K562 (cell line): ENCODE data around the gene UTP4. TPM values are rescaled to one million over a fixed set of nuclear protein-coding genes. Genes with fewer than 3 reads are reported as not detected.

Experiments
- ATAC-seq: fragments of 200-7000 bp; cut with Tn5 transposase; 3 replicates; pipeline ENCODE4 v1.9.1; 2020; ENCODE audit warnings: moderate library complexity
- BruUV-seq: library from RNA; stranded (reverse); fragments of 400-500 nt; replicated peaks from 2 replicates; lab custom pipeline; 2021; lab: Mats Ljungman, UMichigan
- CTCF ChIA-PET: fragments of 300-600 bp; formaldehyde crosslinking; extraction: SDS; loops from one replicate; lab custom pipeline; 2021; ENCODE audit warnings: low intra/inter-chr PET ratio; lab: Yijun Ruan, JAX
- POLR2A ChIA-PET: fragments of 300-600, 350-650 bp; sonication (Branson Sonifier 250); formaldehyde crosslinking; extraction: SDS; loops from one replicate; lab custom pipeline; 2021; ENCODE audit warnings: antibody characterized with exemption, inconsistent platforms; lab: Yijun Ruan, JAX
- DNase-seq, 4 experiments: peaks; one replicate each; pipeline versions ENCODE4 v3.0.0 to v3.0.0-alpha.2; 2011 to 2018; ENCODE audit warnings: low spot score in 3 of 4, mixed read lengths in 3 of 4; ENCODE audit errors: extremely low read depth in 1 of 4
- FAIRE-seq: peaks from 2 replicates; lab custom pipeline; 2011; peaks lifted over from hg19 to GRCh38; lab: Jason Lieb, UNC
- H2AFZ ChIP-seq: 2 replicates; pipeline ENCODE4 v1.6.0; 2011; ENCODE audit warnings: low read depth, low read length, control low read depth, inconsistent platforms
- H3K27ac ChIP-seq: fragments of 200-600 bp; 3 replicates; pipeline ENCODE4 v1.8.0; 2011; ENCODE audit warnings: low read depth, mild to moderate bottlenecking, control low read depth, inconsistent platforms, low read length, moderate library complexity, mixed read lengths; ENCODE audit errors: extremely low read depth
- H3K27me3 ChIP-seq, 2 experiments: fragments of 300-600 bp in 1 of 2; 2 replicates in 1 of 2; 3 replicates in 1 of 2; pipeline versions ENCODE4 v1.6.0 to v1.8.0; 2011; ENCODE audit warnings: inconsistent platforms in 2 of 2, low read length in 2 of 2, mild to moderate bottlenecking in 1 of 2, mixed read lengths in 1 of 2, moderate library complexity in 1 of 2; ENCODE audit not compliant: control insufficient read depth in 2 of 2, insufficient read depth in 2 of 2
- H3K36me3 ChIP-seq: fragments of 300-600 bp; 3 replicates; pipeline ENCODE4 v1.8.0; 2011; ENCODE audit warnings: mild to moderate bottlenecking, low read length, inconsistent platforms; ENCODE audit not compliant: control insufficient read depth, insufficient read depth
- H3K4me1 ChIP-seq, 2 experiments: fragments of 200-600 bp in 1 of 2; replicated peaks in 1 of 2; 2 replicates in 1 of 2; 3 replicates in 1 of 2; pipeline versions ENCODE4 v1.5.1 to v1.8.0; 2011; ENCODE audit warnings: inconsistent platforms in 2 of 2, low read length in 2 of 2, mild to moderate bottlenecking in 1 of 2, mixed read lengths in 1 of 2, moderate library complexity in 1 of 2; ENCODE audit not compliant: control insufficient read depth in 2 of 2, insufficient read depth in 2 of 2
- H3K4me2 ChIP-seq: 2 replicates; pipeline ENCODE4 v1.6.1; 2011; ENCODE audit warnings: low read length, control low read depth, inconsistent platforms, mixed read lengths; ENCODE audit not compliant: insufficient read depth
- H3K4me3 ChIP-seq: fragments of 200-600 bp; sonication (generic), shearing (Covaris generic); 2 replicates; pipeline ENCODE4 v1.5.1; 2016; ENCODE audit warnings: control low read depth, inconsistent platforms
- H3K79me2 ChIP-seq: fragments of 200-600 bp; 3 replicates; pipeline ENCODE4 v1.8.0; 2011; ENCODE audit warnings: low read length, inconsistent platforms; ENCODE audit not compliant: control insufficient read depth, insufficient read depth
- H3K9ac ChIP-seq, 2 experiments: 2 replicates each; pipeline versions ENCODE4 v1.6.0 to v1.6.1; 2011; ENCODE audit warnings: low read depth in 2 of 2, low read length in 2 of 2, control low read depth in 1 of 2, inconsistent platforms in 1 of 2, mild to moderate bottlenecking in 1 of 2, mixed read lengths in 1 of 2; ENCODE audit not compliant: insufficient read depth in 1 of 2
- H3K9me1 ChIP-seq: one replicate; pipeline ENCODE4 v1.6.0; 2011; ENCODE audit warnings: inconsistent platforms, mild to moderate bottlenecking, low read length, moderate library complexity; ENCODE audit not compliant: control insufficient read depth, insufficient read depth
- H3K9me3 ChIP-seq: replicated peaks from 2 replicates; pipeline ENCODE4 v1.5.1; 2011; ENCODE audit warnings: low read depth, low read length, inconsistent platforms; ENCODE audit not compliant: control insufficient read depth, insufficient read depth
- H4K20me1 ChIP-seq: replicated peaks from 2 replicates; pipeline ENCODE4 v1.6.1; 2011; ENCODE audit warnings: low read length, inconsistent platforms, mixed read lengths; ENCODE audit not compliant: control insufficient read depth, insufficient read depth
- ADNP ChIP-seq: fragments of 200-800 bp; sonication (Bioruptor generic); IDR thresholded peaks from 2 replicates; pipeline ENCODE4 v1.6.1; 2016; ENCODE audit warnings: missing genetic modification characterization, missing compliant biosample characterization
- C11orf30 ChIP-seq: fragments of 450-650 bp; IDR thresholded peaks from 2 replicates; pipeline ENCODE4 v1.6.1; 2016; ENCODE audit warnings: low read depth, mild to moderate bottlenecking
- E2F1 ChIP-seq: sonication (generic); formaldehyde crosslinking; IDR thresholded peaks from 2 replicates; pipeline ENCODE4 v1.8.1; 2023; ENCODE audit warnings: mild to moderate bottlenecking, missing genetic modification reagents, moderate library complexity
- FUS ChIP-seq: fragments of 200-400 bp; formaldehyde crosslinking; optimal IDR thresholded peaks from 2 replicates; pipeline ENCODE3; 2017; ENCODE audit warnings: low read depth, low read length
- HIVEP1 ChIP-seq: fragments of 250-450 bp; sonication (Bioruptor Pico); IDR thresholded peaks from 2 replicates; pipeline ENCODE4 v1.4.0; 2020; ENCODE audit warnings: mild to moderate bottlenecking
- HOMEZ ChIP-seq: fragments of 250-450 bp; sonication (Bioruptor Pico); IDR thresholded peaks from 2 replicates; pipeline ENCODE4 v1.4.0; 2020; ENCODE audit warnings: mild to moderate bottlenecking, moderate library complexity
- PCBP1 ChIP-seq: fragments of 200-400 bp; formaldehyde crosslinking; IDR thresholded peaks from 2 replicates; pipeline ENCODE4 v1.6.1; 2018; ENCODE audit warnings: mild to moderate bottlenecking, low read depth, low read length; ENCODE audit not compliant: poor library complexity, severe bottlenecking
- U2AF1 ChIP-seq: fragments of 200-400 bp; formaldehyde crosslinking; optimal IDR thresholded peaks from 2 replicates; pipeline ENCODE3; 2017; ENCODE audit warnings: mild to moderate bottlenecking, low read depth, low read length, moderate library complexity
- WGBS: fragments of 100-300 bp; shearing (Covaris generic); methylation state at CpG from one replicate; pipeline ENCODE4 v1.1.6; 2016; ENCODE audit warnings: low coverage, mixed read lengths; ENCODE audit not compliant: insufficient coverage; ENCODE audit errors: missing lambda C conversion rate; 5-methylcytosine and 5-hydroxymethylcytosine counted together
- in situ Hi-C: fragments of 300-500 bp; cut with MboI; formaldehyde crosslinking; loops from 4 replicates; pipeline ENCODE4 v1.15.0; 2018; ENCODE audit warnings: inconsistent platforms, mixed read lengths
- intact Hi-C: fragments of 100-400 bp; cut with micrococcal nuclease; formaldehyde crosslinking; loops from 2 replicates; pipeline ENCODE4 v1.14.2; 2022
- polyA plus RNA-seq, 8 experiments: library from polyadenylated mRNA; depleted of rRNA in 4 of 8; stranded (reverse) in 5 of 8; unstranded in 3 of 8; fragments of >200 nt; fragmentation: Nextera tagmentation in 2 of 8; fragmentation: Illumina TruSeq in 1 of 8; extraction: Ambion mirVana in 2 of 8; extraction: Trizol in 1 of 8; gene quantifications; 2 replicates each; pipeline versions ENCODE4 v1.2.1 to v1.2.3, GENCODE V29; 2011 to 2014; ENCODE audit warnings: inconsistent platforms in 1 of 8, missing spikeins in 1 of 8
- total RNA-seq, 7 experiments: library from RNA; depleted of rRNA in 6 of 7; stranded (reverse); fragments of >200 nt in 6 of 7; fragmentation: Illumina TruSeq in 2 of 7; extraction: Trizol in 2 of 7; gene quantifications; 2 replicates each; pipeline versions ENCODE4 v1.2.1 to v1.2.3, GENCODE V29; 2011 to 2021; ENCODE audit warnings: low replicate concordance in 1 of 7

UTP4 gene
- total and polyA plus RNA-seq, 9 of the 15 experiments (the other 6 are each of a cell fraction or from before 2014, with no cell fraction given), result 46.1 to 203 (median 145) TPM

GRCh38 chr16:69084289-69084688 is 48.2 kb upstream of the UTP4 start:
- no peaks in the 10 kb centered on the region for H3K36me3 ChIP-seq
- WGBS, result 27% methylated on average over 2 of the region's 2 CpGs
- no TSS peak for BruUV-seq
- ChIA-PET POLR2A (interaction anchor here (0.7 kb wide), 1 partner anchor 16 kb away, joined by 3 read pairs; no protein-coding TSS in a partner anchor), CTCF (interaction anchor here (0.6 kb wide), 1 partner anchor 63 kb away, joined by 9 read pairs; no protein-coding TSS in a partner anchor)
- no peak overlapping the region for H3K27ac ChIP-seq
- no peak overlapping the region for H3K4me3 ChIP-seq
- no peak overlapping the region for H2AFZ ChIP-seq
- FAIRE-seq (no peak), ATAC-seq (no peak), DNase-seq (no peak)
- peaks cover 6 to 9% of the 10 kb centered on the region in 2 experiments for H3K4me1 ChIP-seq
- no peaks in the 10 kb centered on the region for H3K79me2 ChIP-seq
- peaks cover 4% of the 10 kb centered on the region for H3K9me1 ChIP-seq
- no peak overlapping the region for H3K9ac ChIP-seq
- H4K20me1 ChIP-seq, result 0 out of 2 replicates have a peak, but pooled peaks cover 5% of the 10 kb centered on the region
- no peaks in the 10 kb centered on the region for H3K27me3 ChIP-seq
- in situ Hi-C loops, result no loop called here
- no peaks in the 10 kb centered on the region for H3K9me3 ChIP-seq
- H3K4me2 ChIP-seq, result no peak overlapping the region
- intact Hi-C loops, result no loop called here
- no peak for TF ChIP-seq HOMEZ
- no peak for TF ChIP-seq FUS
- no peak for TF ChIP-seq U2AF1
- TF ChIP-seq ADNP (tag), result no peak
- TF ChIP-seq HIVEP1, result no peak
- TF ChIP-seq E2F1, result no peak
- no peak for TF ChIP-seq C11orf30
- no peak for TF ChIP-seq PCBP1
